Measurements from ENCODE around the gene KLRC4.

- TF ChIP-seq REST (IDR thresholded peaks at IDR 0.05; ENCODE audit: insufficient read depth in 1 of 2, low read depth in 2 of 2, low read length in 2 of 2) (no peak), POLR2AphosphoS5 (IDR thresholded peaks at IDR 0.05; ENCODE audit: low read depth, low read length) (no peak)
Observed at GRCh38 chr12:10361084-10361483, 48.5 kb downstream of the KLRC4 start.

Measured in PFSK-1 (cell line).